Amygdala (tissue), 56 donors: Measurements from ENCODE around the gene FXYD5.
"Not testable (repeated sequence)": the region's sequence is repeated elsewhere in the genome, so short reads cannot be mapped to it uniquely, and the experiment has no call there.

Source experiments
- DNase-seq, 56 donors: peaks; one replicate each; lab custom pipeline; 2025; lab: John Stamatoyannopoulos, UW

The FXYD5 gene

DNA sequence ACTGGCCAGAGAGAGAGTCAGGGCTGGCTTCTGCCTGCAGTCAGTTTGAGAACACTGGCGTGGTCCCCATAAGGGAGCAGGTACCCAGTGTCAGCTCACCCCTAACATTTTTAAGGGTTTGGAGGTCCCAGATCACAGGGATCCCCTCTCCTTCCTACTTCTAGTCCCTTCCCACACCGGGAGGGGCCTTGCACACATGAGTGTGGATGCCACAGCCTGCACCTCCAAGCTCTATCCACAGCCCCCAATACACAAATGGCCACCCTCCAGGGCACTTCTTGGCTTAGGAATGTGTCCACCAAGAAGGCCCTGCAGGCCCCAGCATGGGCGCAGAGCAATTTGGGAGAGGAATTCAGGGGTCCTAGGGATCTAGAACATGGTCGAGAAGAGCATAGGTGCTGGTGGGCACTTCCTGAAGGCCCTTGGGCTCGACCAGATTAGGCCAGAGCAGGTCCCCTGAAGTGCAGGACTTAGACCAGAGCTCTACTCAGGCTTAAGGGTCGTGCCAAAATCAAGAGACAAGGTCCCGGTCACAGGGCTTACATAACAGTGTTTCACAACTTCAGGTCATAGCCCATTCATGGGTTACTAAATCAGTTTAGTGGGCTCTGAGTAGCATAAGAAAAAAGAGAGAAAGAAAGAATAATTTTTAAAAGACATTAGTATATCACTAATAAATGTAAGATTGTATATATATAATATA, 16.0 kb downstream of the FXYD5 start:
- DNase-seq = no peak

DNA sequence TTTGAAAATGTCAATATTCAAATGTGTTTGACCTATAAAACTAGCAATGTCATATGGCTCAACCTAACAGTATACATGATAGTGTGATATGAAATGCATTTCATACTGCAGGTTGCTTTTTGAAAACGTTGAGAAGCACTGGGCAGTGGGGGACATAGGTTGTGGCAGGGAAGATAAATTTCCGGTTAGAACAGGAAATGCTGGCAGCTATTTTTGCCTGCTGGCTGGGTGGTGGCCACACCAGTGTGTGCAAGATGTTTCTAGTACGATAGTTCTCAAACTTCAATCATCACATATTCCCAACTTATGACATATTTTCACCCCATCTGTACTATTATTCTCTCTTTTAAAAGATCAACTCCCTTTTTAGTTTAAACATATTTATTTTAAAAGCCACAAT, 17.2 kb downstream of the FXYD5 start:
- DNase-seq = no peak

DNA sequence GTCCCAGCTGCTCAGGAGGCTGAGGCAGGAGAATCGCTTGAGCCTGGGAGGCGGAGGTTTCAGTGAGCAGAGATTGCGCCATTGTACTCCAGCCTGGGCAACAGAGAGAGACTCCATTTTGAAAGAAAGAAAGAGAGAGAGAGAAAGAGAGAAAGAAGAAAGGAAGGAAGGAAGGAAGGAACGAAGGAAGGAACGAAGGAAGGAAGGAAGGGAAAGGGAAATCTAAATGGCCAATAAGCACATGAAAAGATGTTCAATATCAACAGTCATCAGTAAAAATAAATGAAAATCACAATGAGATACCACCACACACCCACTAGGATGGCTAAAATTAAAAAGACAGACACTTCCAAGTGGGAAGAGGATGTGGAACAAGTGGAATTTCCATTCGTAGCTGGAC, 19.7 kb downstream of the FXYD5 start:
- no peak for DNase-seq

DNA sequence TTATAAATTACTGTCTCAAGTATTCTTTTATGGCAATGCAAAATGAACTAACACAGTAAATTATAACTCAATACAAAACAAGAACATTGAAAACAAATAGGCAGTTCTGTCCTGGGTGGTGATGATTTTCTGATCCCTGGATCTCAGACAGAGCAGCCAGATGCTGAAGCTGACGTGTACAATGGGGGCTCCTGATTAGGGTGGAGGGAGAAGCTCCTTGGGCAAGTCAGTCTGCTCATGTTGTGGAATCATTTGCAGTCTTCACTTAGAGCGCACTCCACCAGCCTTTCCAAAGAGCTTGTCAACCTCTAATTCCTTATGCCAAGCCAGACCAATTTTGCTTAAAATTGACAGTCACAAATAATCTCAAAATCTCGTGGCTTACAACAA, 21.6 kb downstream of the FXYD5 start:
- no peak for DNase-seq

DNA sequence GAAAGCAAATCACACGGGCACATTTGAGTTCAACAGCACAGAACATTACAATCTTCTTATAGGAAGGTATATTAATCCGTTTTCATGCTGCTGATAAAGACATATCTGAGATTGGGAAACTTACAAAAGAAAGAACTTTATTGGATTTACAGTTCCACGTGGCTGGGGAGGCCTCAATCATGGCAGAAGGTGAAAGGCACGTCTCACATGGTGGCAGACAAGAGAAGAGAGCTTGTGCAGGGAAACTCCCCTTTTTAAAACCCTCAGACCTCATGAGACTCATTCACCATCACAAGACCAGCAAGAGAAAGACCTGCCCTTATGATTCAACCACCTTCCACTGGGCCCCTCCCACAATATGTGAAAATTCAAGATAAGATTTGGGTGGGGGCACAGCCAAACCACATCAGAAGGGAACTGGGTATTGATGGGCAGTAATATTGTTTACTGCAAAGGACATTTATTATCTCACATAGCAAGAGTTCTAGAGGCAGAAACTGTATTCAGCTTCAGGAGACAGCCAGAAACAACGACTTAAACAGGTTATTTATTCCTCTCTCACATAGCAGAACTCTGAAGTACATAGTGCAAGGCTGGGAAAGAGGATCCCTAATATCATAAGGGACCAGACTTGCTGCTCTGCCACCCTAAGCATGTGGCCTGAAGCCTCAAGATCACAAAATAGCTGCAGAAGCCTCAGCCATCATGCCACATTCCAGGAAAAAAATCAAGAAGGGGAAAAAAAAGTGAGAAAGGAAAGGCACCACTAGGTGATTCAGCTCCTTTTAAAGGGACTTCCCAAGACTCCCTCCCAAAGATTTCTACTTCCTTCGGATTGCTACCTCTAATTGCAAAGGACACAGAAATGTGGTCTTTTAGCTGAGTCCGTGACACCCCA, 23.1 kb downstream of the FXYD5 start:
- no peak for DNase-seq

DNA sequence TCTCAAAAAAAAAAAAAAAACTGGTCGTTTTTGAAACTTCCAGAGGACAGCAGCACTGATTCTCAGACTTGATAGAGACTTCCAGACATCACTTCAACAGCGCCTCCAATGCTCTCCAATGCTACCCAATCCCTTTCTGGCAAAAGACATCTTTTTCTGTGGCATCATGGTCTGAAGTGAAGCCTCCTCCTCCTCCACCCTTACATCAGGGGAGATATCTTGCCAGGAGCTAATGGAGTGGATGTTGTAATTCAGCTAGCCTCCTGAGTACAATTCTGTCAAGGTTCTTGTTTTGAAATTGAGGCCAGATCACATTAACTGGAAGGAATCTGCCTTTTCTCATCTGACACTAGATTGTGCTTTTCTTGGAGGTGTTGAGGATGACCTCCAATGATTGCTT, 24.2 kb downstream of the FXYD5 start:
- no peak for DNase-seq

DNA sequence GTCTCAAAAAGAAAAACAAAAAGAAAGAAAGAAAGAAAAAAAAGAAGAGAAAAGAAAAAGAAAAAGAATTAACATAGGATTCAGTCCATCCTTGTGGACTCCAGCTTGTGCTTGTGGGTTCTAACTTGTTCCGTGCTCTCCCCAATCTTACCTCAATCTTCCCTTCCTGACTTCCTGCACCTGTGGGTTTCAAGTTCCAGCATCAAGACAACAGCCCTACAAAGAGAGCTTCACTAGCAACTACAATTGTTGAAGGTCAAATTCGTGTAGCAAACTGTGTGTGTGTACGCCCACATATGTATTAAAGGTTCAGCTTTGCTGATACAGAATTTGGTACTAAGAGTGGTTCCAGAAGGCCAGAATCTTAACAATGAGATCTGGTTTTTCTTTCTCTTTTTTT, 25.3 kb downstream of the FXYD5 start:
- no peak for DNase-seq

DNA sequence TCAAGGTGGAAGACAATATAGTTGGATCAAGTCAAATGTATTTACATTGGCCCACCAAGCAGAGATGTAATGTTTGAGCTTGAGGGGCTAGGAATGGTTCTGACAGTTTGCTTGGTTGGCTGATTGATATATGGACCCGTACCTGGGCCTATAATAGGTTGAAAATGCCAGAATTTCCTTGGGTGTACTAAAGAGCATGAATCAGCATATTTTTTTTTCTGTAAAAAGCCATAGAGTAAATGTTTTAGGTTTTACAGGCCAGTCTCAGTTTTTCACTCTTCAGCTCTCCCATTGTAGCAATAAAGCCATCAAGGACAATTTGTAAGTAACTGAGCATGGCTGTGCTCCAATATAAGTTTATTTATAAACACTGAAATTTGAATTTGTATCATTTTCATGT, 26.9 kb downstream of the FXYD5 start:
- no peak for DNase-seq

DNA sequence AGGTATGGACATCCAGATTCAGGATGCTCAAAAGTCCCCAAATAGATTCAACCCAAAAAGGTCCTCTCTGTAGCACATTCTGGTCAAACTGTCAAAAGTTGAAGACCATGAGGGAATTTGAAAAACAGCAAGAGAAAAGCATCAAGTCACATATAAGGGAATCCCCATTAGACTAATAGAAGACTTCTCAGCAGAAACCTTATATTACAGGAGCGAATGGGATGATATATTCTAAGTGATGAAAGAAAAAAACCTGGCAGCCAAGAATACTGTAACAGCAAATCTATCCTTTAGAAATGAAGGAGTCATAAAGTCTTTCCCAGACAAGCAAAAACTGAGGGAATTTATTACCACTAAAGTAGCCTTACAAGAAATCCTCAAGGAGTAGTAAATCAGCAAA, 29.7 kb downstream of the FXYD5 start:
- DNase-seq = no peak

DNA sequence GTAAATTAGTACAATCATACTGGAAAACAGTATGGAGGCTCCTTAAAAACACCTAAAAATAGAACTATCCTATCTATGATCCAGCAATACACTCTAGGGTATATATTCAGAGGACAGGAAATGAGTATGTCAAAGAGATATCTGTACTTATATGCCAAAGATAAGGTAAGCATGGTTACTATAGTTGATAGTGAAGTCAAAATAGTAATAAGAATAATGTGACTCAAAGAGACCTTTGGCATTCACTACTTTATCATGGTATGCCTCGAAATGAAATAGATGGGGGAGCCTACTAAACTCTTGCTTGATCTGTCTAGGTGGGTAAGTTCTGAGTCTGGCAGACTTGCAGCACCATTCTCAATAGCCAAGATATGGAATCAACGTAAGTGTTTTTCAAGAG, 30.3 kb downstream of the FXYD5 start:
- DNase-seq = no peak

DNA sequence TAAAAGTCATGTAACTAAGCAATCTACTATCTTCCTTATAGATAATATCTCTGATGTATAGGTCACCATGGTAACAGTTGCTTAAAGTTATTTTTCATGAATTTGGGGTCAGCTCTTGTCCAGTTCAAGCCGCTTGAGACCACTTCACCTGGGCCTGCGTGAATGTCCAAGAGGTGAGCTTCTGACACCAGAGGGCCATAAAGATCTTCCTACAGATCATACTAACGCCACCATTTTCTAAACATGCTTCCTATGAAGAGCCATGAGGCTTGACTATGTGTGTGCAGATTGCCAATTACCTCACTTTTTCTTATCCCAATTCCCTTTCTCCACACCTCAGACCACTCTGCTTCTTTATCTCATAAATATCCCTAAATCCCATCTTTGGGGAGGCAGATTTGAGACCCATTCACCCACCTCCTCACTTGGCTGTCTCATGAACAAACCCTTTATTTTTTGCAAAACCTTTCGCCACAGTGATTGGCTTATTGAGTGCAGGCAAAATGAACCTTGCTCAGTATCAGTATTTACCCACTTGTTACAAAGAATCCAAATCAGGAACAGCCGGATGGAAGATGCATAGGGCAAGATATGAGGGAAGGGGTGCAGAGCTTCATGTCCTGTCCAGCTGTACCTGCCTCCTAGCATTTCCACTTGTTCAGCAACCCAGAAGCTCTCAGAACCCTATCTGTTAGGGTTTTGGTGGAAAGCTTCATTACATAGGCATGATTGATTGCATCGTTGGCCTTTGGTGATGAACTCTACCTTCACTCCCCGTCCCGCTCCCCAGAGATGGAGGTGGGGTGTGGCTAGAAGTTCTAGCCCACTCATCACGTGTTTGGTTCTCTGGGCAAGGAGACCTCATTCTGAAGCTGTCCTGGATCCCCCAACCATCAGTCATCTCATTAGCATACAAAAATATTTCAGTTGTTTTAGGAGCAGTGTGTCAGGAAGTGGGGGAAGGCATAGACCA, 39.8 kb downstream of the FXYD5 start:
- DNase-seq = no peak

DNA sequence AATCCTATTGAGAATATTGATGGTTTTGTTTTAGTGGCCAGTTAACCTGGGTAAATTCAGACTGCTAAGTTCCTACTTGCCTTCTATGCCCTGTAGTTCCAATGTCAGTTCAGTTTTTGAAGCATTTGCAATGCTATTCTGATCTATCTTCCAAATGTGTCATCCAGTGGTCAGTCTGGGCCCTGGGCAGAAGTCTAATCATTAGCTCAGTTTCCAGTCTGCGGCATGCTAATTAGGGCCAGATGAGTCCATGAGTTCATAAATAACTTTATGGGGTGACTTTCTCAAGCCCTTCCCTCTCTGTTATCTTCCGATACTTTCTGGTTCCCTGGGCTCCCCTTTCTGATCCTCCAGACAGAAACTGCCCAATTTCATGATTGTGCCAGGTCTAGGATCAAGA, 41.3 kb downstream of the FXYD5 start:
- DNase-seq = no peak

DNA sequence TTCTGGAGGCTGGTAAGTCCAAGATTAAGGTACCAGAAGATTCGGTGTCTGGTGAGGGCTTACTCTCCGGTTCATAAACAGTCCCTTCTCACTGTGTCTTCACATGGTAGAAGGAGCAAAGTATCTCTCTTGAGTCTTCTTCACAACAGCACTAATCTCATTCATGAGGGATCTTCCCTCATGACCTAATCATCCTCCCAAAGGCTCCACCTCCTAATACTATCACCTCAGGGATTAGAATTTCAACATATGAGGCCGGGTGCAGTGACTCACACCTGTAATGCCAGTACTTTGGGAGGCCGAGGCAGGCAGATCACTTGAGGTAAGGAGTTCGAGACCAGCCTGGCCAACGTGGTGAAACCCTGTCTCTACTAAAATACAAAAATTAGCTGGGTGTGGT, 42.3 kb downstream of the FXYD5 start:
- not testable (repeated sequence) for DNase-seq

DNA sequence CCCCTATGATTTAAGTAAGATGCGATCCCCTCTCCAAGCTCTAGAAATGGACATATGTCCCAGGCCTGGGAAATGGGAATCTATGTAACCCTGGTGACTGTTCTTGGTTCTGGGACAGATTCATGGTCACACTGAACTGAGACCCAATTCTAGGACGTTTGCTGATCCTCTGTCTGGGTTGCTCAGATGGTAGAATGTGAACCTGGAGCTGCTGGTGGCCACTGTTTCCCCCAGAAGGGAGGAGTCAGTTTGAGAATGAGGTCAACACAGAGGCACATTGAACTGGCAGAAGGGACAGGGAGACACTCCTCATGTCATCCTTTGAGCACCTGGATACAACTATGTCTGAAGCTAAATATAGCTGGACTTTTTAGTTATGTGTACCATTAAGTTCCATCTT, 44.9 kb downstream of the FXYD5 start:
- no peak for DNase-seq

DNA sequence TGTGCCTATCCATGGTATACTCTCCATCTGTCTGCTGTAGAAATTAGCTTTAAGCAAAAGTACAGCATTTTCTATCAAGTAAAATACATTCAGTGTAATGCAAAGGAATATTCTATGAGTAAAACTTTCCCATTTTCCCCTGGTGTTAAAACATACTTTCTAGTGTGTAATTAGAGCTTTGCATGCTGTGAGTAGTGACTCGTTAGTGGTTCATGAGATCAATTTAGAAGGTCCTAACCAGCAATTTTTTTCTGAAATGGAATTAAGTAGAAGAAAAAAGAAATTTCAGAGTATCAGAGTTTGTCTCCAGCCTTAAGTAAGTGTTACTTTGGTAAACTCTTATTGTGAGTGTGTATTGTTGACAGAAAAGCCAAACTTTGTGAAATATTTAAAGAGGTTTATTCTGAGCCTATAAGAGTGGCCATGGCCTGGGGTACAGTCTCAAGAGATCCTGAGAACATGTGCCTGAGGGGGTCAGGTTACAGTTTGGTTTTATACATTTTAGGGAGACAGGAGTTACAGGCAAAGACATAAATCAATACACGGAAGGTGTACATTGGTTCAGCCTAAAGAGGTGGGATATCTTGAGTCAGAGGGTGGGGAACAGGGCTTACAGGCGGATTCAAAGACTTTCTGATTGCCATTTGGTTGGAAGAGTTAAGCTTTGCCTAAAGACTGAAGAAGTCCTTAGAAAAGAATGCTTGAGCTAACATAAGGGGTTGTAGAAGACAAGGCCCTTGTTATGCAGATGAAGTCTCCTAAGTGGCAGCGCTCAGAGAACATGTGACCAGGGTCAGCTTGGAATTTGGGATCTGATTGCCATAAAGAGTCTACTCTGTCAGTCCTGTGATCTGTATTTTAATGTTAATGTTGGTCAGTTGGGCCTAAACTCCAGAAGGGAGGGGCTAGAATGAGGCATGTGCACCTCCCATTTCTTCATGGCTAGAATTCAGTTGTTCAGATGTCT, 48.5 kb downstream of the FXYD5 start:
- no peak for DNase-seq

DNA sequence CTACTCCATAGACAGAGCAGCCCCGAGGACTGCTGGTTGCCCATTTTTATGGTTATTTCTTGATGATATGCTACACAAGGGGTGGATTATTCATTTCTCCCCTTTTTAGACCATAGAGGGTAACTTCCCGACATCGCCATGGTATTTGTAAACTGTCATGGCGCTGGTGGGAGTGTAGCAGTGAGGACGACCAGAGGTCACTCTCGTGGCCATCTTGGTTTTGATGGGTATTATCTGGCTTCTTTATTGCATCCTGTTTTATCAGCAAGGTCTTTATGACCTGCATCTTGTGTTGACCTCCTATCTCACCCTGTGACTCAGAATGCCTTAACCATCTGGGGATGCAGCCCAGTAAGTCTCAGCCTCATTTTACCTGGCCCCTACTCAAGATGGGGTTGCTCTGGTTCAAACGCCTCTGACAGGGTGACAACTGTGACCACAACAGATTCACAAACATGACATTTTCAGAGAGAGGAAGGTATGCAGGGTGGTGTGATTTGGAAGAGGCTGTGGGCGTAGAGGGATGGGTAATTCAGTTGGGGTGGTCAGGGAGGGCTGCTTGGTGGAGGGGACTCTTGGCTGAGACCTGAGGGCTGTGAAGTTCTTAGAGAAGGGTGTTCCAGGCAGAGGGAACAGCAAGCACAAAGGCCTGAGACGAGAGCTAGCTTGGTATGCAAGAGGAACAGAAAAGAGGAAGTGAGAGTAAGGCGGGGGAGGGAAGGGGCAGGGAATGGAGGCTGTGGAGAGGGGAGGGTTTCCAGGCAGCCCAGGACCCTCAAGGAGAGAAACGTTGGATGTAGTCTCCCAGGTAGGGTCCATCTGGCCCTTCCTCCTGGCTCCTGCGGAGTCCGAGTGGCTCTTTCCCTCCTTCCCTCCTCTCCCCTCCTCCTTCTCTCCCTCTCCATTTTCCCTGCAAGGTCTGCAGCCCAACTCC, 50.5 kb downstream of the FXYD5 start:
- DNase-seq = peak in 1 of 56 donors; percentile 6

DNA sequence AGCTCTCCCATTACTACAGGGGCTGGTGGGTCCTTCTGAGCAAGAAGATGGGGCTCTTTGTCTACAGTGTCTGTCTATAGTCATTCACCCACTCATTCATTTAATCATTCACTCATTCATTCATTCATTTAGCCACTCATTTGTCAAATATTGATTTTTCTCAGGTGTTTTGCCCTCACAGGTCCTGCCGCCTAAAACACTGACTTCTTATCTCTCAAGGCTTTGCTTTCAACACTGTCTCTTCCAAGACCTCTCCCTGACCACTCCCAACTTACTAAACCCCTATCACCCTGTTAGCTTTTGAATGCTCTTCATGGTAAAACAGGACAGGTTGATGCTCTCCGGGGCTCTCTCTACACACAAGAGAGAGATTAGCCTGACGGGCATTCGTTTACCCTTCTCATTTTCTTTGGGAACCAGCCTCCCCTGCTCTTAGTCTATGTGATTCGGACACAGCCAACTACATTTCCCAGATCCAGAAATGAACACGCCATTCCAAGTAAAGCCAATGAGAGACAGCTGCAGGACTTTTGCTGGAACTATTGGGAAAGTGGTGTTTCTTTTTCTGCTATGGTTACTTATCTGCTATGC, 51.3 kb downstream of the FXYD5 start:
- no peak for DNase-seq

DNA sequence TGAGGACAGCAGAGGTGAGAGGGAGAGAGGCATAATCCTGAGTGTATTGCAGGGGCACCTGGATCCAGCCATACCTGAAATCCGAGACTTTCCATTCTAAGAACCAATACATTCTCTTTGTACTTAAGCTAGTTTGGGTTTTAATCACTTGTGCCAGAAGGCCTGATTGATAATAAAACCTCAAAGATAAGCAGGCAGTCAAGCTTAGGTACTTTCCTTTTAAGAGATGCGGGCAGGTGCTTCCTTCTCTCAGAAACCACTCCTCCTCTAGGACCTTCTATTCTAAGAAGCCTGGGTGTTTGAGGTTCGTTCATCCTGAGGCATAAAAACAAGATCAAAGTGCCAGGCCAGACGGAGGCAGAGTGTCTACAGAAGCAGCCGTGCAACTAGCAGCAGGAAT, 51.8 kb downstream of the FXYD5 start:
- no peak for DNase-seq
